Vagina (tissue), 2 donors: ENCODE data around the gene ADGRA3. TPM values are rescaled to one million over a fixed set of nuclear protein-coding genes. Genes with fewer than 3 reads are reported as not detected.

Experiments
- DNase-seq, 2 donors: peaks; one replicate each; pipeline ENCODE4 v3.0.0-alpha.2; 2017; ENCODE audit errors: extremely low spot score in 2 of 2
- H3K27ac ChIP-seq: fragments of 200-600 bp; sonication (generic); one replicate; pipeline ENCODE4 v1.5.1; 2019
- H3K27me3 ChIP-seq: fragments of 200-600 bp; sonication (generic); one replicate; pipeline ENCODE4 v1.5.1; 2019
- H3K36me3 ChIP-seq, 2 donors: fragments of 200-600 bp; sonication (generic); one replicate each; pipeline ENCODE4 v1.5.1; 2017 to 2019
- H3K4me1 ChIP-seq: fragments of 200-600 bp; sonication (generic); one replicate; pipeline ENCODE4 v1.5.1; 2019
- H3K4me3 ChIP-seq, 2 donors: fragments of 200-600 bp; sonication (generic); 1 replicate in 1 of 2; 2 replicates in 1 of 2; pipeline ENCODE4 v1.5.1; 2016 to 2019
- H3K9me3 ChIP-seq: fragments of 200-600 bp; sonication (generic); one replicate; pipeline ENCODE4 v1.5.1; 2019
- CTCF ChIP-seq, 3 experiments: fragments of 450-650 bp in 2 of 3; fragments of 200-600 bp in 1 of 3; sonication (generic) in 1 of 3; IDR thresholded peaks; one replicate each; pipeline ENCODE4 v1.5.1; 2017 to 2019; ENCODE audit warnings: antibody characterized with exemption in 3 of 3, mild to moderate bottlenecking in 2 of 3, moderate library complexity in 2 of 3
- POLR2A ChIP-seq, 2 donors: fragments of 450-650 bp; IDR thresholded peaks; one replicate each; pipeline ENCODE4 v1.6.1; 2017; ENCODE audit warnings: antibody characterized with exemption in 2 of 2, mild to moderate bottlenecking in 2 of 2, moderate library complexity in 2 of 2
- POLR2AphosphoS5 ChIP-seq, 2 donors: sonication (generic); formaldehyde crosslinking; IDR thresholded peaks; one replicate each; pipeline ENCODE4 v1.9.0; 2017; ENCODE audit warnings: antibody characterized with exemption in 2 of 2, mild to moderate bottlenecking in 2 of 2, low read depth in 1 of 2; ENCODE audit not compliant: insufficient read depth in 1 of 2
- intact Hi-C: fragments of 100-400 bp; cut with DNase I; formaldehyde crosslinking; loops from one replicate; pipeline ENCODE4 v1.15.1; 2023
- total RNA-seq: library from RNA; depleted of rRNA; stranded (reverse); fragments of >200 nt; gene quantifications from one replicate; pipeline ENCODE4 v1.2.3, GENCODE V29; 2016

The ADGRA3 gene
- total RNA-seq, 1 donor from 2014 or later = 23.3 TPM

DNA sequence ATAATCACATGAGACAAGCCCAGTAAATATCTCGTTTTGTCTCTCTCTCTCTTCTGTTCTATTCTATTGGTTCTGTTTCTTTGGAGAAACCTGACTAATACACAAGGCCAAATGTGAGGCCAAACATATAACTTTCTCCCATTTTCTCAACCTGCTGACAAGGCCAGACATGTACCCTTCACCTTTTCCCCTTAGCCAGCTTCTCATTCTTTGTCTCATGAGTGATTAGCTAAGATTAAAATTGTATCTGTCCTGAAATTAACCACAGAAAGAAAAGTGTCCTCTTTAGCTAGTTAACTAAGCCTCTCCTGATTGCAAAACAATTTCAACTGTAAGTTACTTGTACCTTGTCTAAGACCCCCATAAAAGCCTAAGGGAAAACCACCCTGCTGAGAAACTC is 18.5 kb upstream of the ADGRA3 start:
- Histone ChIP-seq H3K36me3 (no peaks in the 10 kb centered on the region), H3K4me3 (no peak overlapping the region), H3K27ac (no peak overlapping the region), H3K9me3 (peaks cover 7% of the 10 kb centered on the region), H3K27me3 (no peaks in the 10 kb centered on the region), H3K4me1 (no peaks in the 10 kb centered on the region)
- TF ChIP-seq CTCF (IDR thresholded peaks at IDR 0.05) (no peak), POLR2A (IDR thresholded peaks at IDR 0.05) (no peak), POLR2AphosphoS5 (IDR thresholded peaks at IDR 0.05; ENCODE audit: insufficient read depth in 1 of 2, low read depth in 1 of 2) (no peak)
- intact Hi-C loops = no loop called here
- DNase-seq = no peak

DNA sequence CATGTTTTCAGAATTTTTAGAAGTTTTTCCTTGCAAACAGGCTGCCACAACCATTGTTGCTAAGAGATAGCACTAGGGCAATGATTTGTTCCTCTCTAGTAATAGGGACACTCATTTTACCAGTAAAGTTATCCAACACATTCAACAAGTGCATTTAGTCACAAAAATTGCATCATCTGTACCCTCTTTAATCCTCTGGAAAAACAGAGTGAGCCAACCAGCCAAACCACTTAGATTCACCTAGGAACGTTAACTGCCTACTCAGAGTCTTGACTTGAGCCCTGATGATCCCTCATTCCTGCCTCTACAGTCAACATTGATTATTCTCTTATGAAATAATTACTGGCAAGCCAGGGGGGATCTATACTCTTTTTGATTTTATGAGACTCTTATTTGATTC is 17.0 kb upstream of the ADGRA3 start:
- TF ChIP-seq POLR2AphosphoS5 (IDR thresholded peaks at IDR 0.05; ENCODE audit: insufficient read depth in 1 of 2, low read depth in 1 of 2) (peak in 1 of 2 donors; percentile 21), POLR2A (IDR thresholded peaks at IDR 0.05) (no peak), CTCF (IDR thresholded peaks at IDR 0.05) (no peak)
- Histone ChIP-seq H3K27ac (no peak overlapping the region), H3K36me3 (no peaks in the 10 kb centered on the region), H3K4me3 (no peak overlapping the region), H3K4me1 (no peaks in the 10 kb centered on the region), H3K9me3 (peaks cover 7% of the 10 kb centered on the region), H3K27me3 (no peaks in the 10 kb centered on the region)
- intact Hi-C loops = no loop called here
- DNase-seq = no peak

DNA sequence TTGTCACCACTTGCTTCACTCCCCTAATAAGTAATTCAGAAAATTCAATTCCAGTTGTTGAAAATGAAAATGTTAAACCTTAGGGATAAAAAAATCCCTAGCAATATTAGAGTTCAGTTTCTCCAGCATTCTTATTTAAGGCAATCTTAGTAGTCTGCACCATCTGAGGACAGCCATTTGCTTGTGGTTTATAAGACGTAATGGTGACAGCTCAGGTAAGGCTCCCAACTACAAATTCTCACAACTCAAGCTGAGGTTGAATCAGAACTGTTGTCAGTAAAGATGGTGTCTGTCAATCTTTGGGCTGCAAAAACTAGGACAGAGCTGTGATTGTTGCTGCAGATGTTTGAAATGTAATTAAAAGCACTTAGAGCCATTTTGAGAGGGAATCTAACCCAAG is 16.3 kb upstream of the ADGRA3 start:
- intact Hi-C loops = no loop called here
- Histone ChIP-seq H3K27me3 (no peaks in the 10 kb centered on the region), H3K4me1 (no peaks in the 10 kb centered on the region), H3K27ac (no peak overlapping the region), H3K4me3 (no peak overlapping the region), H3K9me3 (peaks cover 7% of the 10 kb centered on the region), H3K36me3 (no peaks in the 10 kb centered on the region)
- TF ChIP-seq CTCF (IDR thresholded peaks at IDR 0.05) (no peak), POLR2A (IDR thresholded peaks at IDR 0.05) (no peak), POLR2AphosphoS5 (IDR thresholded peaks at IDR 0.05; ENCODE audit: insufficient read depth in 1 of 2, low read depth in 1 of 2) (no peak)
- DNase-seq = no peak

DNA sequence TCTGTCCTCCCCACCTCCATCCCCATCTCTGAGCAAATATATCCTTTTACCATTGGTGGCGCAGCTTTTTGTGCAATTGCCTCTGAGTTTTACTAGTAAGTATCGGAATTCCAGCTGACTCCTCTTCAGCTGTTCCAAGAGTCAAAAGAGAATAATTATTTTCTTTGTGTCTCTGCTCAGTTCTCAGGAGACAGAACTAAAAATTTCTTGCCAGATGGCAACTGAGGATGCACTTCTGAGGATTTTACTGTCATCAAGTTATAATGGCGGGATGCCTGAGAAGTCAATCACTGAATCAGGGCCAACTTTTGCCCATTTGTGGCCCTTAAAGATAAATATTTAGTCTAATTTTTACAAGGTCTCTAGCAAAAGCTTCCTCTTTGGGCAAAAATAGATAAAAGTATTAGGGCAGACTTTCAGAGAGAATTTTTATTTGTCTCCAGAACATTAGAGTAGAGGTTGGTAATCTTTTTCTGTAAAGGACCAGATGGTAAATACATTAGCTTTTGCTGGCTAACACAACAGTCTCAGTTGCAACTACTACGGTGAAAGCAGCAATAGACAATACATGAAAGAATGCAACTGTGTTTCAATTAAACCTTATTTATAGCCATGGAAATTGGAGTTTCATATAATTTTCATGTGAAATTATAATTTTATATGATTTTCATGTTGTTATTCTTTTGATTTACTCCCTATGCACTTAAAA is 15.6 kb upstream of the ADGRA3 start:
- DNase-seq = no peak
- no peaks in the 10 kb centered on the region for H3K36me3 ChIP-seq
- no peak for TF ChIP-seq POLR2A (IDR thresholded peaks at IDR 0.05)
- TF ChIP-seq CTCF (IDR thresholded peaks at IDR 0.05) = no peak
- no peak for TF ChIP-seq POLR2AphosphoS5 (IDR thresholded peaks at IDR 0.05; ENCODE audit: insufficient read depth in 1 of 2, low read depth in 1 of 2)
- no peak overlapping the region for H3K27ac ChIP-seq
- no peaks in the 10 kb centered on the region for H3K4me1 ChIP-seq
- intact Hi-C loops = no loop called here
- H3K27me3 ChIP-seq = no peaks in the 10 kb centered on the region
- no peak overlapping the region for H3K4me3 ChIP-seq
- peaks cover 7% of the 10 kb centered on the region for H3K9me3 ChIP-seq

- TF ChIP-seq POLR2A (IDR thresholded peaks at IDR 0.05) (no peak), CTCF (IDR thresholded peaks at IDR 0.05) (no peak), POLR2AphosphoS5 (IDR thresholded peaks at IDR 0.05; ENCODE audit: insufficient read depth in 1 of 2, low read depth in 1 of 2) (no peak)
- H3K4me1 ChIP-seq = no peaks in the 10 kb centered on the region
- no peak overlapping the region for H3K4me3 ChIP-seq
- no peaks in the 10 kb centered on the region for H3K9me3 ChIP-seq
- H3K27me3 ChIP-seq = no peaks in the 10 kb centered on the region
- H3K27ac ChIP-seq = no peak overlapping the region
- intact Hi-C loops = no loop called here
- DNase-seq = no peak
- H3K36me3 ChIP-seq = no peaks in the 10 kb centered on the region
These were observed 9.0 kb upstream of the ADGRA3 start for GRCh38 chr4:22524895-22525294.
